ENCODE data around the gene CDC73.

GRCh38 chr1:193283016-193283415, 161.2 kb downstream of the CDC73 start:
- TF ChIP-seq CTCF (IDR thresholded peaks at IDR 0.05) (no peak), EZH2 (IDR thresholded peaks at IDR 0.05) (no peak), EZH2phosphoT487 (IDR thresholded peaks at IDR 0.05) (no peak)
